WTC11 (cell line): Measurements from ENCODE around the gene PCBP1. TPM values are rescaled to one million over a fixed set of nuclear protein-coding genes. Genes with fewer than 3 reads are reported as not detected.

Experiments used
- ATAC-seq: fragments of 200-7000 bp; cut with Tn5 transposase; 2 replicates; pipeline ENCODE4 v1.10.0; 2021; ENCODE audit warnings: mild to moderate bottlenecking, moderate library complexity
- CTCF ChIA-PET: fragments of 300-600 bp; sonication (Branson Sonifier 250); formaldehyde crosslinking; loops from one replicate; lab custom pipeline; 2021; ENCODE audit warnings: antibody characterized with exemption; lab: Charles Lee
- POLR2A ChIA-PET: fragments of 350-600 bp; sonication (Branson Sonifier 250); formaldehyde crosslinking; loops from one replicate; lab custom pipeline; 2021; ENCODE audit warnings: antibody characterized with exemption; lab: Charles Lee
- DNase-seq: peaks from one replicate; pipeline ENCODE4 v3.0.0; 2021; ENCODE audit warnings: low spot score
- H3K27ac Mint-ChIP-seq: 2 replicates; pipeline ENCODE4 v1.8.0; 2021; ENCODE audit warnings: mixed read lengths
- H3K27me3 Mint-ChIP-seq: 2 replicates; pipeline ENCODE4 v1.8.0; 2021; ENCODE audit warnings: low read depth, mild to moderate bottlenecking, moderate library complexity, mixed read lengths
- H3K36me3 Mint-ChIP-seq: 2 replicates; pipeline ENCODE4 v1.8.0; 2021; ENCODE audit warnings: mixed read lengths
- H3K4me1 Mint-ChIP-seq: 2 replicates; pipeline ENCODE4 v1.8.0; 2022; ENCODE audit warnings: mixed read lengths
- H3K4me3 Mint-ChIP-seq: 2 replicates; pipeline ENCODE4 v1.8.0; 2021; ENCODE audit warnings: mild to moderate bottlenecking, moderate library complexity, mixed read lengths
- H3K9me3 Mint-ChIP-seq: 2 replicates; pipeline ENCODE4 v1.8.0; 2021; ENCODE audit warnings: mixed read lengths
- CTCF ChIP-seq: fragments of 200-600 bp; IDR thresholded peaks from 2 replicates; pipeline ENCODE4 v1.8.0; 2022; ENCODE audit warnings: antibody characterized with exemption
- HMGXB4 ChIP-seq: sonication (generic); formaldehyde crosslinking; IDR thresholded peaks from 2 replicates; pipeline ENCODE4 v1.8.1; 2023; ENCODE audit warnings: mild to moderate bottlenecking, moderate library complexity, missing genetic modification reagents
- NFATC4 ChIP-seq: fragments of 250-450 bp; sonication (Bioruptor Pico); IDR thresholded peaks from 2 replicates; pipeline ENCODE4 v1.9.0; 2021; ENCODE audit warnings: mild to moderate bottlenecking
- NFE2L1 ChIP-seq: sonication (generic); formaldehyde crosslinking; IDR thresholded peaks from 2 replicates; pipeline ENCODE4 v1.8.1; 2023; ENCODE audit warnings: missing genetic modification reagents
- ZNF121 ChIP-seq: sonication (generic); formaldehyde crosslinking; IDR thresholded peaks from 2 replicates; pipeline ENCODE4 v1.8.0; 2023; ENCODE audit warnings: missing genetic modification reagents
- ZNF425 ChIP-seq: fragments of 250-450 bp; sonication (Bioruptor Pico); conservative IDR thresholded peaks from 2 replicates; pipeline ENCODE4 v1.9.0; 2021; ENCODE audit warnings: mild to moderate bottlenecking
- ZNF512 ChIP-seq: sonication (generic); formaldehyde crosslinking; IDR thresholded peaks from 2 replicates; pipeline ENCODE4 v1.8.1; 2022; ENCODE audit warnings: missing genetic modification reagents, borderline replicate concordance
- total RNA-seq: library from RNA; stranded (reverse); gene quantifications from 3 replicates; pipeline ENCODE4 v1.2.3, GENCODE V29; 2021
- TF ChIP-seq, protein P1 (sequence below): sonication (generic); formaldehyde crosslinking; IDR thresholded peaks from 2 replicates; pipeline ENCODE4 v1.8.1; 2023; ENCODE audit warnings: mild to moderate bottlenecking, missing genetic modification reagents, borderline replicate concordance

The PCBP1 gene
- total RNA-seq, 1 experiment from 2014 or later = 489 TPM

GRCh38 chr2:70069049-70069448, 18.2 kb upstream of the PCBP1 start:
- H3K36me3 Mint-ChIP-seq = peaks cover 20% of the 10 kb centered on the region
- POLR2A ChIA-PET = interaction anchor here (0.6 to 1.3 kb wide), 3 partner anchors 155 to 1090 kb away, joined by 3 to 5 read pairs (median 4); no protein-coding TSS in a partner anchor
- H3K4me3 Mint-ChIP-seq = no peak overlapping the region
- TF ChIP-seq NFE2L1 (no peak), NFATC4 (CRISPR knock-in tag) (no peak), ZNF512 (CRISPR knock-in tag) (no peak), ZNF425 (no peak), HMGXB4 (CRISPR knock-in tag) (no peak)
- TF ChIP-seq, all 79 proteins: peak for 0
- Mint-ChIP-seq H3K27ac (peak overlapping the region; percentile 76), H3K9me3 (no peaks in the 10 kb centered on the region), H3K4me1 (peaks cover 4% of the 10 kb centered on the region), H3K27me3 (no peaks in the 10 kb centered on the region)
- no peak for ATAC-seq
- CTCF ChIA-PET = interaction anchor here (0.6 to 1.2 kb wide), 5 partner anchors 15 to 742 kb away, joined by 3 to 5 read pairs (median 4); partner anchors contain the start of gene MXD1
- DNase-seq = no peak

GRCh38 chr2:70070542-70071268, 16.6 kb upstream of the PCBP1 start:
- no peaks in the 10 kb centered on the region for H3K9me3 Mint-ChIP-seq
- peaks cover 4% of the 10 kb centered on the region for H3K4me1 Mint-ChIP-seq
- DNase-seq (peak; percentile 47), ATAC-seq (peak; percentile 97)
- POLR2A ChIA-PET = interaction anchor here (0.6 to 2.4 kb wide), 4 partner anchors 9 to 157 kb away, joined by 3 to 15 read pairs (median 6); partner anchors contain the start of gene MXD1
- H3K4me3 Mint-ChIP-seq = no peak overlapping the region
- H3K27me3 Mint-ChIP-seq = no peaks in the 10 kb centered on the region
- peaks cover 18% of the 10 kb centered on the region for H3K36me3 Mint-ChIP-seq
- H3K27ac Mint-ChIP-seq = peak overlapping the region; percentile 100
- CTCF ChIA-PET = interaction anchor here (0.6 to 1.7 kb wide), 53 partner anchors 8 to 347 kb away, joined by 3 to 32 read pairs (median 4); partner anchors contain the start of genes FAM136A and MXD1
- TF ChIP-seq ZNF121 = no peak
- TF ChIP-seq, protein P1, sequence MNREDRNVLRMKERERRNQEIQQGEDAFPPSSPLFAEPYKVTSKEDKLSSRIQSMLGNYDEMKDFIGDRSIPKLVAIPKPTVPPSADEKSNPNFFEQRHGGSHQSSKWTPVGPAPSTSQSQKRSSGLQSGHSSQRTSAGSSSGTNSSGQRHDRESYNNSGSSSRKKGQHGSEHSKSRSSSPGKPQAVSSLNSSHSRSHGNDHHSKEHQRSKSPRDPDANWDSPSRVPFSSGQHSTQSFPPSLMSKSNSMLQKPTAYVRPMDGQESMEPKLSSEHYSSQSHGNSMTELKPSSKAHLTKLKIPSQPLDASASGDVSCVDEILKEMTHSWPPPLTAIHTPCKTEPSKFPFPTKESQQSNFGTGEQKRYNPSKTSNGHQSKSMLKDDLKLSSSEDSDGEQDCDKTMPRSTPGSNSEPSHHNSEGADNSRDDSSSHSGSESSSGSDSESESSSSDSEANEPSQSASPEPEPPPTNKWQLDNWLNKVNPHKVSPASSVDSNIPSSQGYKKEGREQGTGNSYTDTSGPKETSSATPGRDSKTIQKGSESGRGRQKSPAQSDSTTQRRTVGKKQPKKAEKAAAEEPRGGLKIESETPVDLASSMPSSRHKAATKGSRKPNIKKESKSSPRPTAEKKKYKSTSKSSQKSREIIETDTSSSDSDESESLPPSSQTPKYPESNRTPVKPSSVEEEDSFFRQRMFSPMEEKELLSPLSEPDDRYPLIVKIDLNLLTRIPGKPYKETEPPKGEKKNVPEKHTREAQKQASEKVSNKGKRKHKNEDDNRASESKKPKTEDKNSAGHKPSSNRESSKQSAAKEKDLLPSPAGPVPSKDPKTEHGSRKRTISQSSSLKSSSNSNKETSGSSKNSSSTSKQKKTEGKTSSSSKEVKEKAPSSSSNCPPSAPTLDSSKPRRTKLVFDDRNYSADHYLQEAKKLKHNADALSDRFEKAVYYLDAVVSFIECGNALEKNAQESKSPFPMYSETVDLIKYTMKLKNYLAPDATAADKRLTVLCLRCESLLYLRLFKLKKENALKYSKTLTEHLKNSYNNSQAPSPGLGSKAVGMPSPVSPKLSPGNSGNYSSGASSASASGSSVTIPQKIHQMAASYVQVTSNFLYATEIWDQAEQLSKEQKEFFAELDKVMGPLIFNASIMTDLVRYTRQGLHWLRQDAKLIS = no peak
- peak; percentile 53 for TF ChIP-seq CTCF
